ENCODE results near the gene P3R3URF.

Gene P3R3URF

GRCh38 chr1:46218443-46218842, 42.2 kb upstream of the P3R3URF start:
- DNase-seq (ENCODE audit: low read depth), result no peak

GRCh38 chr1:46215504-46215903, 39.2 kb upstream of the P3R3URF start:
- TF ChIP-seq CTCF (IDR thresholded peaks at IDR 0.05; ENCODE audit: control insufficient read depth, insufficient read depth, low read depth, low read length, missing control alignments), result no peak
- H3K4me3 ChIP-seq (ENCODE audit: control insufficient read depth, low read depth, low read length), result no peak overlapping the region
- no peak for DNase-seq (ENCODE audit: low read depth)

More at GRCh38 chr1:46218443-46218842, 42.2 kb upstream of the P3R3URF start:
- TF ChIP-seq CTCF (IDR thresholded peaks at IDR 0.05; ENCODE audit: control insufficient read depth, insufficient read depth, low read depth, low read length, missing control alignments), result no peak
- H3K4me3 ChIP-seq (ENCODE audit: control insufficient read depth, low read depth, low read length), result no peak overlapping the region

GRCh38 chr1:46211051-46211450, 34.8 kb upstream of the P3R3URF start:
- no peak for DNase-seq (ENCODE audit: low read depth)
- no peak for TF ChIP-seq CTCF (IDR thresholded peaks at IDR 0.05; ENCODE audit: control insufficient read depth, insufficient read depth, low read depth, low read length, missing control alignments)
- no peak overlapping the region for H3K4me3 ChIP-seq (ENCODE audit: control insufficient read depth, low read depth, low read length)

GRCh38 chr1:46210561-46210960, 34.3 kb upstream of the P3R3URF start:
- no peak for DNase-seq (ENCODE audit: low read depth)
- no peak overlapping the region for H3K4me3 ChIP-seq (ENCODE audit: control insufficient read depth, low read depth, low read length)
- no peak for TF ChIP-seq CTCF (IDR thresholded peaks at IDR 0.05; ENCODE audit: control insufficient read depth, insufficient read depth, low read depth, low read length, missing control alignments)

GRCh38 chr1:46206399-46206798, 30.1 kb upstream of the P3R3URF start:
- no peak overlapping the region for H3K4me3 ChIP-seq (ENCODE audit: control insufficient read depth, low read depth, low read length)
- TF ChIP-seq CTCF (IDR thresholded peaks at IDR 0.05; ENCODE audit: control insufficient read depth, insufficient read depth, low read depth, low read length, missing control alignments), result no peak
- no peak for DNase-seq (ENCODE audit: low read depth)

GRCh38 chr1:46205791-46206190, 29.5 kb upstream of the P3R3URF start:
- no peak for TF ChIP-seq CTCF (IDR thresholded peaks at IDR 0.05; ENCODE audit: control insufficient read depth, insufficient read depth, low read depth, low read length, missing control alignments)
- no peak overlapping the region for H3K4me3 ChIP-seq (ENCODE audit: control insufficient read depth, low read depth, low read length)
- DNase-seq (ENCODE audit: low read depth), result no peak

GRCh38 chr1:46205141-46205540, 28.9 kb upstream of the P3R3URF start:
- no peak for DNase-seq (ENCODE audit: low read depth)
- TF ChIP-seq CTCF (IDR thresholded peaks at IDR 0.05; ENCODE audit: control insufficient read depth, insufficient read depth, low read depth, low read length, missing control alignments), result no peak
- H3K4me3 ChIP-seq (ENCODE audit: control insufficient read depth, low read depth, low read length), result no peak overlapping the region
